BLaER1 treated with 17β-estradiol and CSF1 and Interleukin-3, amounts not matched to agents 10 nM and 100 nM (cell line): ENCODE data around the gene SLC32A1.

Experiments
- H3K27ac ChIP-seq, 11 experiments: shearing (Covaris generic); formaldehyde crosslinking; 2 replicates each; pipeline ENCODE4 v1.8.1; 2022
- H3K27me3 ChIP-seq, 11 experiments: shearing (Covaris generic); formaldehyde crosslinking; 2 replicates each; pipeline ENCODE4 v1.8.1; 2022
- H3K36me3 ChIP-seq, 11 experiments: shearing (Covaris generic); formaldehyde crosslinking; 2 replicates each; pipeline ENCODE4 v1.8.1; 2022
- H3K4me1 ChIP-seq, 10 experiments: shearing (Covaris generic); formaldehyde crosslinking; 2 replicates each; pipeline ENCODE4 v1.8.1; 2022
- H3K4me2 ChIP-seq, 11 experiments: shearing (Covaris generic); formaldehyde crosslinking; 2 replicates each; pipeline ENCODE4 v1.8.1; 2022
- H3K4me3 ChIP-seq, 10 experiments: shearing (Covaris generic); formaldehyde crosslinking; 2 replicates each; pipeline ENCODE4 v1.8.1; 2022
- H3K9ac ChIP-seq, 11 experiments: shearing (Covaris generic); formaldehyde crosslinking; 2 replicates each; pipeline ENCODE4 v1.8.1; 2022
- H3K9me3 ChIP-seq, 11 experiments: shearing (Covaris generic); formaldehyde crosslinking; replicated peaks in 1 of 11; 2 replicates each; pipeline ENCODE4 v1.8.1; 2022
- H4K20me1 ChIP-seq, 11 experiments: shearing (Covaris generic); formaldehyde crosslinking; 2 replicates each; pipeline ENCODE4 v1.8.1; 2022
- Cebpa-rat ChIP-seq, 11 experiments: shearing (Covaris generic); IDR thresholded peaks; 2 replicates each; pipeline ENCODE4 v1.8.1; 2022

The SLC32A1 gene

DNA sequence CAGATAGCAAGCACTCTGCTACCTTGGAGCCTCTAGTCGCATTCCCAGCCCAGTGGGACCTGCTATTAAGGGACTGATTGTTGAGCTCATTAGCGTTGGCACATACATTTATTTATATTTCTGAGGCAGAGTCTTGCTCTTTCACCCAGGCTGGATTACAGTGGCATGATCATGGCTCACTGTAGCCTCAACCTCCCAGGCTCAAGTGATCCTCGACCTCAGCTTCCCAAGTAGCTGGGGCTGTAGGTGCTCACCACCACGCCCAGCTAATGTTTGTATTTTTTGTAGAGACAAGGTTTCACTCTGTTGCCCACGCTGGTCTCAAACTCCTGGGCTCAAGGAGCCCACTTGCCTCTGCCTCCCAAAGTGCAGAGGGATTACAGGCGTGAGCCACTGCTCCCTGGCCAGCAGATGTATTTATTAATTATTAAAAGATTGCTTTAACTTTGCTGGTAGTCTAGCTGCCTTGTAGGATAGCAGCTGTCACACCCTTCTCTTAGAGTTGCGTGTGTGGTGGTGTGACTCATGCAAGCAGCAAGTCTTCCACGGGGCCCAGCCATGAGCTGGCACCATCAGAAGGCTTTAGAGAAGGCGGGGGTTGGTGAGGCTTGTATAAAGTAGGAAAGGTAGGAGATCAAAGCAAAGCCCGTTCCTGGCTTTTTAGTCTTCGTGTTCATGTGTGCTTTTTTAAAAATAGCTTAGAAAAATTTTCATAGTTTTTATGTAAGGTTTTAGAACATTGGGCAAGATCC, 40.5 kb downstream of the SLC32A1 start:
- Histone ChIP-seq H4K20me1 (peaks cover 0 to 13% (median 0%) of the 10 kb centered on the region in 11 experiments; a peak in 2 of 22 replicates), H3K9ac (peak overlapping the region in 1 of 11 experiments; percentile 12; a peak in 1 of 22 replicates), H3K4me2 (peak overlapping the region in 5 of 11 experiments; percentile 13 to 47 (median 29); a peak in 8 of 22 replicates), H3K9me3 (no peaks in the 10 kb centered on the region), H3K4me1 (peaks cover 0 to 29% (median 15%) of the 10 kb centered on the region in 10 experiments; a peak in 12 of 20 replicates), H3K4me3 (no peak overlapping the region), H3K36me3 (peaks cover 89 to 100% (median 100%) of the 10 kb centered on the region in 11 experiments), H3K27ac (no peak overlapping the region), H3K27me3 (no peaks in the 10 kb centered on the region)
- no peak for TF ChIP-seq Cebpa-rat (IDR thresholded peaks at IDR 0.05)

DNA sequence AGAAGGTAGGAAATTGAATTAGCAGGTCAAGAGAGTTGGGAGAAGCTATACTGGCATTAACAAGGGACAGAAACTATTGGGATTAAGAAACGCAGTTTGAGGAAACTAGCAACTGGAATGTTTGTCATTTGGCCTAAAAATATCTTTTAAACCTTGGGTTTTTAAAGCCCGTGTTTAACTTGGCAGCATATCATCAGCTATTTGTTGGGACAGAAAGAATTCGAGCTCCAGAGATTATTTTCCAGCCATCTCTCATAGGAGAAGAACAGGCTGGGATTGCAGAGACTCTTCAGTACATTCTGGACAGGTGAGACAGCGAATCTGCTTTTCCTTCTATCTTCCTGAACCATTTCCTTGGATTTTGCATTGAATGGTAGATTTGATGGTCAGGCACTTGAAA, 41.8 kb downstream of the SLC32A1 start:
- Histone ChIP-seq H3K4me2 (no peak overlapping the region), H3K27ac (no peak overlapping the region), H3K4me3 (no peak overlapping the region), H3K9ac (no peak overlapping the region), H3K9me3 (no peaks in the 10 kb centered on the region), H3K36me3 (peaks cover 87 to 100% (median 97%) of the 10 kb centered on the region in 11 experiments), H3K27me3 (no peaks in the 10 kb centered on the region), H3K4me1 (peaks cover 0 to 29% (median 14%) of the 10 kb centered on the region in 10 experiments; a peak in 12 of 20 replicates), H4K20me1 (peaks cover 0 to 19% (median 0%) of the 10 kb centered on the region in 11 experiments; a peak in 5 of 22 replicates)
- TF ChIP-seq Cebpa-rat (IDR thresholded peaks at IDR 0.05), result no peak

DNA sequence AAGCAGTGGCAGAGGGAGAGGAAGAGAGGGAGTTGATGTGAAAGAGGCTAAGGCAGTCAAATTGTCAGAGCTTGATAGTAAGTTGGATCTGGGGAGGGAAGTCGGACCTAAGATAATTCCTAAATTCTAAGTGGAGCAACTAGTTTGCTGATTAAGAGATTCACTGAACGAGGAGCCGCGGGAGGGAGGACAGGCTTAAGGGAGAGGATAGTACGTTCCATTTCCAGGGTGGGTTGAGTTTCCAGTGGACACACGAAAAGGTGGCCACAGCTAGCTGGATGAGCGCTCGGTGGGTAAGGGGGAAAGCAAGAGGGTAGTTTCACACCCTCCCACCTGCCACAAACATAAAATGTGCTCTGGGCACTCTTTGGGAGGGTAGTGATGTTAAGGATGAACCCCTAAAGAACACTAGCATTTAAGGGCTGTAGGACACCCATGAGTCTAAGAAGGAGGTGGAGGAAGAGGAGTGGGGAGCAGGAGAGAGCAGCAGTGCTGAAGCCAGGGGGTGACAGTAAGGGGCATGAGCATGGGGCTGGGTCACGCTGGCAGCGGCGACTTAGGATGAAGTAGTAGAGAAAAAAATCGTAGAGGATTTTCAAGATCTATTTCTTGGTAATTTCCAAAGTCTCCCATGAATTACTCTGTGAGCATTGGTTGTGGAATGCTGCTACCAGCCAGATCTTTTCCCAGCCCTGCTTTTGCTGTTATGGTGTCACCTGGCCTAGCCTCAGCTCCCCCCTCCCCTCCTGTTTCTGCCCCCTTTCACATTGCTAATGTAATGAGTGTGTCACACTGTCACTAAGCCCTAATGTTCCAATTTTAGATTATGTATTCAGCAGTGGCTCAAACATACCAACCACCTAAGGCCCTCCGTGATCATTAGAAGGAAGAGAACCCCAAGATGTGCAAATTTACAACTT, 45.4 kb downstream of the SLC32A1 start:
- no peak for TF ChIP-seq Cebpa-rat (IDR thresholded peaks at IDR 0.05)
- Histone ChIP-seq H3K9me3 (peaks cover 16 to 23% (median 18%) of the 10 kb centered on the region in 11 experiments), H3K27me3 (no peaks in the 10 kb centered on the region), H3K9ac (no peak overlapping the region), H3K4me3 (no peak overlapping the region), H3K4me2 (no peak overlapping the region), H3K4me1 (peaks cover 0 to 8% (median 5%) of the 10 kb centered on the region in 10 experiments; a peak in 9 of 20 replicates), H3K36me3 (peaks cover 90 to 100% (median 98%) of the 10 kb centered on the region in 11 experiments), H4K20me1 (peaks cover 0 to 23% (median 0%) of the 10 kb centered on the region in 11 experiments; a peak in 5 of 22 replicates), H3K27ac (no peak overlapping the region)

DNA sequence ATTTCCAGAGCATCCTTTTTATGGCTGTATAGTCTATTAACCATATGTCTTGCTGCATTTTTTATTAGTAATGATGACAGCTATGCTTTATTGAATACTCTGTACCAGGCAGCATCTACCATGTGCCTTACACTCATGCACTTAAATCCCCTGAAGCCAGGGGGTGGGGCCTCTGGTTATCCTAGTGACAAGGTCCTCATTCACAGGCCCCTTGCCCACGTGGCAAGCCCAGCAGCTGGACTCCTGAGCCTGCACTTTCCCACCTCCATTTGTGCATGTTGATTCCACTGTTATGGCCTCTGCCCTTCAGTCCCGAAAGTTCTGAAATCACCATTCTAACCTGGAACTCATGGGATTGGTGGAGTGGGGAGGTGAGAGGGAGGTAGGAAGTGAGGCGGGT, 46.3 kb downstream of the SLC32A1 start:
- no peaks in the 10 kb centered on the region for H3K27me3 ChIP-seq
- no peaks in the 10 kb centered on the region for H3K4me1 ChIP-seq
- TF ChIP-seq Cebpa-rat (IDR thresholded peaks at IDR 0.05), result no peak
- no peak overlapping the region for H3K27ac ChIP-seq
- no peak overlapping the region for H3K4me2 ChIP-seq
- peaks cover 16 to 23% (median 18%) of the 10 kb centered on the region in 11 experiments for H3K9me3 ChIP-seq
- no peak overlapping the region for H3K9ac ChIP-seq
- no peak overlapping the region for H3K4me3 ChIP-seq
- H4K20me1 ChIP-seq, result peaks cover 0 to 20% (median 0%) of the 10 kb centered on the region in 11 experiments; a peak in 4 of 22 replicates
- peaks cover 92 to 100% (median 97%) of the 10 kb centered on the region in 11 experiments for H3K36me3 ChIP-seq

DNA sequence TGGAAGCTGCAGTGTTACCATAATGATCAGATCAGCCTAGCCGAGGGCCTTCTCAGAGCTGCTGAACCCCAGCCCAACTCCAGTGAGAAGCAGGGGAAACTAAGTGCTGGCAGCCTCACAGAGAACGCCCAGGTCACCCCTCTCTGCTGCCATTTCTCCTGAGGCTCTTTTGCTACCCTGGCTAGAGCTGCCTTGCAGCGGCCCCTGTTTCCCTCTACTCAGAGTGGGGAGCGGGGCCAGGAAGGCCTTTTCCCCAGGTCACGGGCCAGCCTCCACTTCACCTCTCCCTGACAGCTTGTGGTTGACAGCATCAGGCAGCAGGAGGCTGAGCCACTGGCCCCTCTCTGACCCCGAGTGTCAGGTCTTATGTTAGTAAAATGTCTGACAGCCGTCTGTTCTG, 46.7 kb downstream of the SLC32A1 start:
- Histone ChIP-seq H3K36me3 (peaks cover 89 to 100% (median 96%) of the 10 kb centered on the region in 11 experiments), H3K27ac (no peak overlapping the region), H3K4me1 (no peaks in the 10 kb centered on the region), H3K4me2 (no peak overlapping the region), H4K20me1 (peaks cover 0 to 20% (median 0%) of the 10 kb centered on the region in 11 experiments; a peak in 4 of 22 replicates), H3K4me3 (no peak overlapping the region), H3K9ac (no peak overlapping the region), H3K9me3 (peaks cover 16 to 23% (median 18%) of the 10 kb centered on the region in 11 experiments), H3K27me3 (no peaks in the 10 kb centered on the region)
- TF ChIP-seq Cebpa-rat (IDR thresholded peaks at IDR 0.05), result no peak

DNA sequence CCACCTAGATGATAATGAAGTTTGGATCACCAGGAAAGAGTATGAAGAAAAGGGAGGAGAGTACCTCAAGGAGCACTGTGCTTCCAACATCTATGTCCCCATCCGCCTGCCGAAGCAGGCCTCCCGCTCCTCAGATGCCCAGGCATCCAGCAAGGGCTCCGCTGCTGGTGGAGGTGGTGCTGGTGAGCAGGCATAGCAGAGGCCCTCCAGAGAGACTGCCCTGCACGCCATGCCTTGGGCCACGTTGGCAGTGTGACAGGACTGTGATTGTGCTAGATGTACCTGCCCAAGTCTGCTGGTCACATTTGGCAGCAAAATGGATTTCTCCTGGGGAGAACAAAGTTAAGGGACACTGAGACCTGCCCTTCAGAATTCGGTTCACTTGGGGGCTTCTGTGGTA, 47.3 kb downstream of the SLC32A1 start:
- no peak overlapping the region for H3K4me2 ChIP-seq
- H3K9ac ChIP-seq, result no peak overlapping the region
- TF ChIP-seq Cebpa-rat (IDR thresholded peaks at IDR 0.05), result no peak
- H3K27ac ChIP-seq, result no peak overlapping the region
- H3K4me3 ChIP-seq, result no peak overlapping the region
- peaks cover 0 to 20% (median 0%) of the 10 kb centered on the region in 11 experiments; a peak in 4 of 22 replicates for H4K20me1 ChIP-seq
- H3K9me3 ChIP-seq, result peaks cover 16 to 23% (median 18%) of the 10 kb centered on the region in 11 experiments
- H3K27me3 ChIP-seq, result no peaks in the 10 kb centered on the region
- no peaks in the 10 kb centered on the region for H3K4me1 ChIP-seq
- peaks cover 82 to 100% (median 89%) of the 10 kb centered on the region in 11 experiments for H3K36me3 ChIP-seq

DNA sequence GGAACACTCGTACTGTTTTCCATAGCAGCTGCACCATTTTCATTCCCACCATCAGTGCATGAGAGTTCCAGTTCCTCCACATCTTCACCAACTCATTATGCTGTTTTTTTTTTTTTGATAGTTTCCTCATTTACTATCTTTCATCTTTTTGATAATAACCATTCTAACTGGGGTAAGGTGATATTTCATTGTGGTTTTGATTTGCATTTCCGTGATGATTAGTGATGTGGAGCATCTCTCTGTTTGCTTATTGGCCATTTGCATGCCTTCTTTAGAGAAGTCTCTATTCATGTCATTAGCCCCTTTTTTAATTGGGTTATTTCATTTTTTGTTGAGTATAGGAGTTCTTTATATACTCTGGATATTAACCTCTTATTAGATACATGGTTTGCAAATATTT, 49.9 kb downstream of the SLC32A1 start:
- H4K20me1 ChIP-seq, result peaks cover 0 to 12% (median 0%) of the 10 kb centered on the region in 11 experiments; a peak in 3 of 22 replicates
- H3K4me1 ChIP-seq, result no peaks in the 10 kb centered on the region
- no peaks in the 10 kb centered on the region for H3K27me3 ChIP-seq
- no peak overlapping the region for H3K27ac ChIP-seq
- no peak overlapping the region for H3K4me2 ChIP-seq
- H3K9ac ChIP-seq, result no peak overlapping the region
- H3K4me3 ChIP-seq, result no peak overlapping the region
- no peak for TF ChIP-seq Cebpa-rat (IDR thresholded peaks at IDR 0.05)
- H3K9me3 ChIP-seq, result peaks cover 16 to 23% (median 18%) of the 10 kb centered on the region in 11 experiments
- H3K36me3 ChIP-seq, result peaks cover 57 to 80% (median 64%) of the 10 kb centered on the region in 11 experiments

DNA sequence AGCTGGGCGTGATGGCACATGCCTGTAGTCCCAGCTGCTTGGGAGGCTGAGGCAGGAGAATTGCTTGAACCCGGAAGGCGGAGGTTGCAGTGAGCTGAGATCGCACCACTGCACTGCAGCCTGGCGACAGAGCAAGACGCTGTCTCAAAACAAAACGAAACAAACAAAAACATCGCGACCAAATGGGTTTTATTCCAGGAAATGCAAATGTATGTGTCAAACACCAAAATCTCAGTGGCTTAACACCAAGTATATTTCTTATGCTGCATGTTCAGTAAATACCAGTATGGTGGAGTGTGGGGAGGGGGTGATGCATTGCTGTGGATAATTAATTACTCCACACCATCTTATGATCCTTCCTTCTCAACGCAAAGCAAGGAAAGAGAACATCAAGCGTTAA, 52.1 kb downstream of the SLC32A1 start:
- Histone ChIP-seq H4K20me1 (peaks cover 0 to 4% (median 0%) of the 10 kb centered on the region in 11 experiments; a peak in 1 of 22 replicates), H3K4me3 (no peak overlapping the region), H3K27me3 (no peaks in the 10 kb centered on the region), H3K36me3 (peaks cover 35 to 58% (median 44%) of the 10 kb centered on the region in 11 experiments), H3K4me2 (no peak overlapping the region), H3K9me3 (peaks cover 16 to 23% (median 18%) of the 10 kb centered on the region in 11 experiments), H3K4me1 (no peaks in the 10 kb centered on the region), H3K27ac (no peak overlapping the region), H3K9ac (no peak overlapping the region)
- no peak for TF ChIP-seq Cebpa-rat (IDR thresholded peaks at IDR 0.05)
